GM12892 (cell line): ENCODE results near the gene CMTM2.

Experiments
- POLR2A ChIP-seq: IDR thresholded peaks from 2 replicates; pipeline ENCODE4 v1.6.1; 2011; ENCODE audit warnings: low read depth, low read length, control low read depth
- POLR2AphosphoS5 ChIP-seq: IDR thresholded peaks from 2 replicates; pipeline ENCODE4 v1.6.1; 2011; ENCODE audit warnings: low read depth, low read length, control low read depth
- TAF1 ChIP-seq: IDR thresholded peaks from 2 replicates; pipeline ENCODE4 v1.6.1; 2011; ENCODE audit warnings: low read depth, mild to moderate bottlenecking, control low read depth, low read length, borderline replicate concordance

DNA sequence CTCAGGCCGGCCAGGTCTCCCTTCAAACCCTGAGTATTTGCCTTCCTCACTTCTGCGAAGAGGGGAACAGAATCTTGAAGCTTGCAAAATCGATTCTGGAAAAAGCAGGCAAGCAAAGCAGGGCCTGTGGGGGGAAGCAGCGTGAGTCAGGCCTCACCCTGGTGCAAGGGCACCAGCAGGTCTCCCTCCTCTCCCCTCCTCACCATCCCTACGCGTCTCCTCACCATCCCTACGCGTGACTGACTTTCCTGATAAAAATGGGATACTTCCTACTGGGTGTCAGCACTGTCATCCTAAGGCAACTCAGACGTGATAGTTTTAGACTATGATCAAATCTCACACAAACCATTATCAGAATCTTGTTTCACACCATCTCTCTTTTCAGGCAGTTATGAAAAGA lies 37.3 kb downstream of the CMTM2 start:
- TF ChIP-seq POLR2AphosphoS5 (no peak), POLR2A (no peak), TAF1 (no peak)
